ENCODE data around the gene CLHC1. TPM values are rescaled to one million over a fixed set of nuclear protein-coding genes. Genes with fewer than 3 reads are reported as not detected.

CLHC1 gene
- total RNA-seq, 1 donor from 2014 or later = 8.6 TPM

- no peak overlapping the region for H3K4me3 ChIP-seq (ENCODE audit: low read depth, low read length)
- DNase-seq (ENCODE audit: low read depth) = no peak
- TF ChIP-seq, protein P1, sequence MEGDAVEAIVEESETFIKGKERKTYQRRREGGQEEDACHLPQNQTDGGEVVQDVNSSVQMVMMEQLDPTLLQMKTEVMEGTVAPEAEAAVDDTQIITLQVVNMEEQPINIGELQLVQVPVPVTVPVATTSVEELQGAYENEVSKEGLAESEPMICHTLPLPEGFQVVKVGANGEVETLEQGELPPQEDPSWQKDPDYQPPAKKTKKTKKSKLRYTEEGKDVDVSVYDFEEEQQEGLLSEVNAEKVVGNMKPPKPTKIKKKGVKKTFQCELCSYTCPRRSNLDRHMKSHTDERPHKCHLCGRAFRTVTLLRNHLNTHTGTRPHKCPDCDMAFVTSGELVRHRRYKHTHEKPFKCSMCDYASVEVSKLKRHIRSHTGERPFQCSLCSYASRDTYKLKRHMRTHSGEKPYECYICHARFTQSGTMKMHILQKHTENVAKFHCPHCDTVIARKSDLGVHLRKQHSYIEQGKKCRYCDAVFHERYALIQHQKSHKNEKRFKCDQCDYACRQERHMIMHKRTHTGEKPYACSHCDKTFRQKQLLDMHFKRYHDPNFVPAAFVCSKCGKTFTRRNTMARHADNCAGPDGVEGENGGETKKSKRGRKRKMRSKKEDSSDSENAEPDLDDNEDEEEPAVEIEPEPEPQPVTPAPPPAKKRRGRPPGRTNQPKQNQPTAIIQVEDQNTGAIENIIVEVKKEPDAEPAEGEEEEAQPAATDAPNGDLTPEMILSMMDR (conservative IDR thresholded peaks at IDR 0.05; ENCODE audit: low read depth, low read length) = peak; percentile 62
These were observed 56.6 kb downstream of the CLHC1 start for GRCh38 chr2:55175254-55176093.

DNA sequence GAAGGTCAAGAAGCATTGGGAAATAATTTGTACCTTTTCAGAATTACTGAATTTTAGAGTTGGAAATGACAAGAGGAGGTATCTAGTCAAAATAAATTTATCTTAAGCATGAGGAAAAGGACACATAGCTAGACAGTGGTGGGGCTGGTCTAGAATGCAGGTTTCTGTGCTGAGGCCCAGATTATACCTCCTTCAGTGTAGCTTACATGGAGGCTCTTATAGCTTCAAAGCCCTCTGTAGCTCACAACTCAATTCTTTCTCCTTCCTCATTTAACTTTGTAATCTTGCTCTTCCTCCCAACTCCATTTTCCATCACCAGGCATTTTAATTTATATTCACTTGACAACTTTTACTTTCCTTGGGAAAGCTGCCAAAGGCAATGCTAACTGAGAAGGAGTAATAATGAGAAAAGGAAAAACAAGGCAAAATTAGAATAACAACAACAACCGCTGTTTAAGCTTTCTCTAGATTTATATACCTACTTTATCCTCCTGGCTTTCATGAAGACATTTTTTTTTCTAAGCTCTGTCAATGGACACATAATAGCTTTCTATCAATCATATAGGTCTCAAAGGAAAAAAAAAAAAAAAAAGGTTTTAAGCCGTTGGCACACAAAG lies 58.5 kb downstream of the CLHC1 start:
- no peak overlapping the region for H3K4me3 ChIP-seq (ENCODE audit: low read depth, low read length)
- no peak for DNase-seq (ENCODE audit: low read depth)
- TF ChIP-seq, protein P1 (conservative IDR thresholded peaks at IDR 0.05; ENCODE audit: low read depth, low read length) = no peak

- TF ChIP-seq, protein P1 (conservative IDR thresholded peaks at IDR 0.05; ENCODE audit: low read depth, low read length) = no peak
- DNase-seq (ENCODE audit: low read depth) = no peak
- H3K4me3 ChIP-seq (ENCODE audit: low read depth, low read length) = no peak overlapping the region
These were observed 62.2 kb downstream of the CLHC1 start for GRCh38 chr2:55169915-55170314.

- DNase-seq (ENCODE audit: low read depth) = no peak
- no peak overlapping the region for H3K4me3 ChIP-seq (ENCODE audit: low read depth, low read length)
- TF ChIP-seq, protein P1 (conservative IDR thresholded peaks at IDR 0.05; ENCODE audit: low read depth, low read length) = no peak
These were observed 62.7 kb downstream of the CLHC1 start for GRCh38 chr2:55169359-55169758.

DNA sequence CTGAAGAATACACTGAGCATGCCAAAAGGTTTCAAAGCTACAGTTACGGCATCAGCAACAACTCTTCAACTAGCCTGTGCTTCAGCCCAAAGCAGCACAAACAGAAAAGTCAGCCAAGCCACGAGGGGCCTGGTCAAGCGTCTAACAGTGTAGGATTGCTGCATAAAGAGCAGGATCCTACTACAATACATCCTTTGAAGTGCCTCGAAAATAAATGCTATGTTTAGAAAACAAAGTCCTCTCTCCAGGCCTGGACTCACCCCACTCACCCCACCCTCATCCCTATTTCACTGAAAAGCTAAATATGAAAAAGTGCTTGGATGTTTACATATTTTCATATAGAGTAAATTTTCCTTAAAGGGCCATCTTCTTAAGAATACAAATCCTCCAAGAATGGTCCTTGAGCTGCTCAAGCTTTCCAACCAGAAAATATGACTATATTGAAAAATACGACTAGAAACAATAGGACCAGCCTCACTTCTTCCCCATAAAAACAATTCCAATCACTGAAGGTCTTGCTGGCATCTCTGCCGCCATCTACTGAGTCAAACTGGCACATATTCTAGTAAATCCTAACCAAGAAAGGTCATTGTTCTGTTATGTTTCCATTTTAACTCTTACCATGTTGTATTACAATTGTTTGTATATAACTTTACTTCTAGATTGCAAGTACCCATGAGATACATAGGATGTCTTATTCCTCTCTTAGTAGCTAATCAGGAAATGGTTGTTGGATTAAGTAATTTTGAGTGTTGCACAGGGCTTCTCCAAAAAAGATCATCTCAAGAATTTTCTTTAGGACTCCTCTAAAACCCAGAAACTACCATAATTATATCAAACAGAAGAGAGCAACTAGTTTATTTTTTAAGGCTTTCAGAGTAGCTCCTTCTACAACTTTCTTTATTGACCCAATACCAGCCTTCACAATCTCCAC lies 63.6 kb downstream of the CLHC1 start:
- TF ChIP-seq, protein P1 (conservative IDR thresholded peaks at IDR 0.05; ENCODE audit: low read depth, low read length) = peak; percentile 86
- no peak for DNase-seq (ENCODE audit: low read depth)
- H3K4me3 ChIP-seq (ENCODE audit: low read depth, low read length) = no peak overlapping the region

- TF ChIP-seq, protein P1 (conservative IDR thresholded peaks at IDR 0.05; ENCODE audit: low read depth, low read length) = no peak
- DNase-seq (ENCODE audit: low read depth) = no peak
- H3K4me3 ChIP-seq (ENCODE audit: low read depth, low read length) = no peak overlapping the region
These were observed 66.5 kb downstream of the CLHC1 start for GRCh38 chr2:55165626-55166025.
